Muscle of leg (tissue), 11 donors: Measurements from ENCODE around the gene GLB1L2. TPM values are rescaled to one million over a fixed set of nuclear protein-coding genes. Genes with fewer than 3 reads are reported as not detected.
"Not testable (repeated sequence)": the region's sequence is repeated elsewhere in the genome, so short reads cannot be mapped to it uniquely, and the experiment has no call there.

Source experiments
- DNase-seq: peaks from one replicate; pipeline ENCODE4 v3.0.0; 2013
- H3K27ac ChIP-seq: one replicate; pipeline ENCODE4 v1.5.1; 2013; ENCODE audit warnings: mild to moderate bottlenecking, low read length, control low read depth
- H3K27me3 ChIP-seq: one replicate; pipeline ENCODE4 v1.6.1; 2013; ENCODE audit warnings: low read length; ENCODE audit not compliant: control insufficient read depth, insufficient read depth
- H3K36me3 ChIP-seq: one replicate; pipeline ENCODE4 v1.6.1; 2013; ENCODE audit warnings: low read length; ENCODE audit not compliant: control insufficient read depth, insufficient read depth
- H3K4me1 ChIP-seq: one replicate; pipeline ENCODE4 v1.6.1; 2013; ENCODE audit warnings: low read length; ENCODE audit not compliant: control insufficient read depth, insufficient read depth
- H3K4me3 ChIP-seq: one replicate; pipeline ENCODE4 v1.5.1; 2013; ENCODE audit warnings: low read length, control low read depth
- H3K9me3 ChIP-seq: replicated peaks from 2 replicates; pipeline ENCODE4 v1.6.1; 2013; ENCODE audit warnings: low read depth, low read length; ENCODE audit not compliant: control insufficient read depth
- WGBS: methylation state at CpG from one replicate; pipeline ENCODE4 v1.1.5; 2013; ENCODE audit warnings: missing lambda C conversion rate; ENCODE audit not compliant: insufficient coverage; 5-methylcytosine and 5-hydroxymethylcytosine counted together
- polyA plus RNA-seq, 8 donors: library from polyadenylated mRNA; unstranded; fragments of 120-200 nt; gene quantifications; one replicate each; pipeline versions ENCODE4 v1.2.1 to v1.2.3, GENCODE V29; 2013; ENCODE audit warnings: inconsistent platforms in 1 of 8, low replicate concordance in 1 of 8; ENCODE audit not compliant: insufficient read length in 8 of 8, insufficient read depth in 1 of 8
- total RNA-seq: library from RNA; stranded (reverse); fragments of 120-200 nt; gene quantifications from one replicate; pipeline ENCODE4 v1.2.4, GENCODE V29; 2013

The GLB1L2 gene
- total and polyA plus RNA-seq, 9 donors, result 0.20 to 1.2 (median 0.40) TPM

- H3K4me1 ChIP-seq, result peaks cover 4% of the 10 kb centered on the region
- WGBS, result 96% methylated on average over 4 of the region's 6 CpGs
- peaks cover 3% of the 10 kb centered on the region for H3K27me3 ChIP-seq
- no peak for DNase-seq
- no peaks in the 10 kb centered on the region for H3K9me3 ChIP-seq
- H3K4me3 ChIP-seq, result no peak overlapping the region
- H3K36me3 ChIP-seq, result no peaks in the 10 kb centered on the region
- H3K27ac ChIP-seq, result no peak overlapping the region
Measured at GRCh38 chr11:134291196-134291595, 40.6 kb upstream of the GLB1L2 start.

DNA sequence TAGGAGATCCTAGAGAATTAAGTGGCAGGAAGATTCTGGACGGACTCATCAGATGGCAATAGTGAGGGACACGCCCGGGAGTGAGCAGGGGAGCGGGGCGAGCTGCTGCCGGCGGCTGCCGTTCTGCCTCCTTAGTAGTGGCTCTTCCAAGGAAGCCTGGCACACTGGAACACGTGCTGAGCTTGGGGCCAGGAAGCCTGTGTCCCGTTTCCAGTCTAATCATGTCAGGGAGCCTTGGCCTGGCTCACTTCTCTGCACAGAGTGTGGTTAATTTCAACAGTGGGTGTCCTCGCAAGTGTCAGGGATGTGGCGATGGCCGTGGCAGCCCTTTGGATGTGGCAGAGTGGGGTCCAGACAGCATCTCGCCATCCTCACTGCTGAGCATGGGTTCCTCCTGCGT lies 39.1 kb upstream of the GLB1L2 start:
- no peak for DNase-seq
- H3K27me3 ChIP-seq, result peaks cover 3% of the 10 kb centered on the region
- H3K4me1 ChIP-seq, result peaks cover 4% of the 10 kb centered on the region
- H3K9me3 ChIP-seq, result no peaks in the 10 kb centered on the region
- H3K27ac ChIP-seq, result no peak overlapping the region
- H3K36me3 ChIP-seq, result no peaks in the 10 kb centered on the region
- WGBS, result 83% methylated on average over 14 of the region's 15 CpGs
- no peak overlapping the region for H3K4me3 ChIP-seq

GRCh38 chr11:134293119-134294113 lies 38.4 kb upstream of the GLB1L2 start:
- 75% methylated on average over 13 of the region's 20 CpGs for WGBS
- Histone ChIP-seq H3K27me3 (peaks cover 3% of the 10 kb centered on the region), H3K4me1 (peaks cover 4% of the 10 kb centered on the region)

GRCh38 chr11:134294664-134295063 lies 37.1 kb upstream of the GLB1L2 start:
- no peak for DNase-seq
- Histone ChIP-seq H3K27ac (no peak overlapping the region), H3K9me3 (no peaks in the 10 kb centered on the region), H3K27me3 (peaks cover 4% of the 10 kb centered on the region), H3K4me3 (no peak overlapping the region), H3K4me1 (peaks cover 4% of the 10 kb centered on the region), H3K36me3 (no peaks in the 10 kb centered on the region)
- WGBS, result 61% methylated on average over 6 of the region's 9 CpGs

More at GRCh38 chr11:134293119-134294113, 38.4 kb upstream of the GLB1L2 start:
- Histone ChIP-seq H3K36me3 (no peaks in the 10 kb centered on the region), H3K9me3 (no peaks in the 10 kb centered on the region), H3K27ac (no peak overlapping the region), H3K4me3 (no peak overlapping the region)
- no peak for DNase-seq

DNA sequence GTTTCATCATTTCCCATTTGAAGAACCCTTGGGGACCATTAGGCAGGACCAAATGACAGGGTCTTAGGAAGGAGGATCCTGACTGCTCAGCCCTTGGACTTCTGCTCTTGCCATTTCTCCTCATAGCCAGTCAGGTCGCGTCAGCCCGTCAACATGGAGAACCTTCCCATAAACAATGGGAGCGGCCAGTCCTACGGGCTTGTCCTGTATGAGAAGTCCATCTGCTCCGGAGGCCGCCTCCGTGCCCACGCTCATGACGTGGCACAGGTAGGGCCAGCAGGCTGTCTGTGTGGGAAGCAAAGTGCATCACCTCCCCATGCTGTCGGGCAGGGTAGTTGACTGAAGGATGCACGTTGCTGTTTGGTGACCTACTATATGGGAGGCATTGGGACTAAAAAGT lies 19.6 kb upstream of the GLB1L2 start:
- Histone ChIP-seq H3K9me3 (peaks cover 3% of the 10 kb centered on the region), H3K4me1 (no peaks in the 10 kb centered on the region), H3K27me3 (peaks cover 7% of the 10 kb centered on the region), H3K36me3 (no peaks in the 10 kb centered on the region), H3K4me3 (no peak overlapping the region), H3K27ac (no peak overlapping the region)
- 80% methylated on average over 9 of the region's 12 CpGs for WGBS
- no peak for DNase-seq

- Histone ChIP-seq H3K36me3 (no peaks in the 10 kb centered on the region), H3K4me3 (no peak overlapping the region), H3K27me3 (peaks cover 7% of the 10 kb centered on the region), H3K4me1 (no peaks in the 10 kb centered on the region), H3K27ac (no peak overlapping the region), H3K9me3 (peaks cover 3% of the 10 kb centered on the region)
- DNase-seq, result no peak
- 69% methylated on average over 2 of the region's 5 CpGs for WGBS
Measured at GRCh38 chr11:134312807-134313206, 19.0 kb upstream of the GLB1L2 start.

DNA sequence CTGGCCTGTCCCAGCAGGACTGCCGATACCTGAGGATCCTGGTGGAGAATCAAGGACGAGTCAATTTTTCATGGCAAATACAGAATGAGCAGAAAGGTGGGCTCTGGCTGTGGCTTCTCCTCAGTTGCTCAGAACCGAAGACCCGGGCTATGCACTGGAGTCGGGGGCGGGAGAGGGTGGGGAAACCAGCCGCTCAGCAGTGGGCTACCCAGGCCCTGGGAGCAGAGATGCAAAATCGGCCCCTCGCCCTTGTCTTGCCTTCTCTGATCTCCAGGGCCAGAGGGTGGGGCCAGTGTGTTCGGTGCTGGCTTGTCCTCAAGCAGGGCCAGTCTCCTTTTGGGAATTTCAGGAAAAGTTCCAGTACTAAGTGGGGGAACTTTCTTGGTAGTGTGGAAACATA lies 18.4 kb upstream of the GLB1L2 start:
- Histone ChIP-seq H3K4me3 (no peak overlapping the region), H3K9me3 (peaks cover 3% of the 10 kb centered on the region), H3K27me3 (peaks cover 7% of the 10 kb centered on the region), H3K4me1 (no peaks in the 10 kb centered on the region), H3K36me3 (no peaks in the 10 kb centered on the region), H3K27ac (no peak overlapping the region)
- DNase-seq, result no peak
- WGBS, result 87% methylated on average over 7 of the region's 10 CpGs

- Histone ChIP-seq H3K27me3 (peaks cover 7% of the 10 kb centered on the region), H3K4me1 (no peaks in the 10 kb centered on the region), H3K4me3 (no peak overlapping the region), H3K27ac (no peak overlapping the region), H3K9me3 (peaks cover 3% of the 10 kb centered on the region), H3K36me3 (no peaks in the 10 kb centered on the region)
- DNase-seq, result no peak
- 90% methylated on average over 6 of the region's 9 CpGs for WGBS
Measured at GRCh38 chr11:134313821-134314607, 17.8 kb upstream of the GLB1L2 start.

DNA sequence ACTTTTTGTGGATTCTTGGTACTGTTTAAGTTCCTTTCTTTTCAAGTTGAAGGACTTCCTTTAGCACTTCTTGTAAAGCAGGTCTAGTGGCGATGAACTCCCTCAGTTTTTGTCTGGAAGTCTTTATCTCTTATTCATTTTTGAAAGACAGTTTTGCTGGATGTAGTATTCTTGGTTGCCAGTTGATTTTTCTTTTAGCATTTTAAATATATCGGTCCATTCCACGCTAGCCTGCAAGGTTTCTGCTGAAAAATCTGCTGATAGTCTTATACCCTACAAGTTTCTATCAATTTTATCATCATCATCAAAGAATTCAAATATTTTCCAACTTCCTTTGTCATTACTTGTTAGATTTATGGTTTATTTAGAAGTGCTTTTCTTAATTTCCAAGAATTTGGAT lies 14.7 kb upstream of the GLB1L2 start:
- WGBS, result no CpG with 5 or more reads among the region's 3 CpGs
- Histone ChIP-seq H3K36me3 (no peaks in the 10 kb centered on the region), H3K9me3 (peaks cover 3% of the 10 kb centered on the region), H3K27me3 (peaks cover 5% of the 10 kb centered on the region), H3K4me3 (no peak overlapping the region), H3K4me1 (no peaks in the 10 kb centered on the region), H3K27ac (no peak overlapping the region)
- DNase-seq, result no peak

GRCh38 chr11:134321373-134321772 lies 10.4 kb upstream of the GLB1L2 start:
- not testable (repeated sequence) for H3K9me3 ChIP-seq, DNase-seq, H3K27ac ChIP-seq, H3K4me3 ChIP-seq, H3K36me3 ChIP-seq, H3K4me1 ChIP-seq, H3K27me3 ChIP-seq
- no CpG with 5 or more reads among the region's 2 CpGs for WGBS
